Measurements from ENCODE around the gene RAB17.

The RAB17 gene

GRCh38 chr2:237581751-237582746 lies 8.5 kb downstream of the RAB17 start:
- DNase-seq (ENCODE audit: low spot score) = peak; percentile 86

GRCh38 chr2:237581326-237581725 lies 9.2 kb downstream of the RAB17 start:
- peak overlapping the region; percentile 61 for H3K4me3 ChIP-seq
- TF ChIP-seq CTCF (IDR thresholded peaks at IDR 0.05) = no peak
- peak overlapping the region; percentile 70 to 84 for H3K27ac ChIP-seq
- no peak for DNase-seq (ENCODE audit: low spot score)

More at GRCh38 chr2:237581751-237582746, 8.5 kb downstream of the RAB17 start:
- TF ChIP-seq CTCF (IDR thresholded peaks at IDR 0.05) = peak; percentile 28
- peak overlapping the region; percentile 70 to 84 for H3K27ac ChIP-seq
- H3K4me3 ChIP-seq = peak overlapping the region; percentile 61

- TF ChIP-seq CTCF (IDR thresholded peaks at IDR 0.05) = no peak
- no peak for DNase-seq (ENCODE audit: low spot score)
- no peak overlapping the region for H3K27ac ChIP-seq
- H3K4me3 ChIP-seq = no peak overlapping the region
Observed at GRCh38 chr2:237577956-237578870, 12.3 kb downstream of the RAB17 start.

- no peak overlapping the region for H3K27ac ChIP-seq
- DNase-seq (ENCODE audit: low spot score) = no peak
- no peak for TF ChIP-seq CTCF (IDR thresholded peaks at IDR 0.05)
- no peak overlapping the region for H3K4me3 ChIP-seq
Observed at GRCh38 chr2:237577458-237577857, 13.1 kb downstream of the RAB17 start.

GRCh38 chr2:237576974-237577373 lies 13.6 kb downstream of the RAB17 start:
- no peak overlapping the region for H3K27ac ChIP-seq
- TF ChIP-seq CTCF (IDR thresholded peaks at IDR 0.05) = no peak
- no peak for DNase-seq (ENCODE audit: low spot score)
- H3K4me3 ChIP-seq = no peak overlapping the region

GRCh38 chr2:237575869-237576862 lies 14.4 kb downstream of the RAB17 start:
- H3K4me3 ChIP-seq = no peak overlapping the region
- no peak overlapping the region for H3K27ac ChIP-seq
- DNase-seq (ENCODE audit: low spot score) = no peak
- TF ChIP-seq CTCF (IDR thresholded peaks at IDR 0.05) = no peak

Data from coronary artery (tissue), 2 donors.